ENCODE results near the gene HSPA1B.
"Not testable (repeated sequence)": the region's sequence is repeated elsewhere in the genome, so short reads cannot be mapped to it uniquely, and the experiment has no call there.

HSPA1B gene

DNA sequence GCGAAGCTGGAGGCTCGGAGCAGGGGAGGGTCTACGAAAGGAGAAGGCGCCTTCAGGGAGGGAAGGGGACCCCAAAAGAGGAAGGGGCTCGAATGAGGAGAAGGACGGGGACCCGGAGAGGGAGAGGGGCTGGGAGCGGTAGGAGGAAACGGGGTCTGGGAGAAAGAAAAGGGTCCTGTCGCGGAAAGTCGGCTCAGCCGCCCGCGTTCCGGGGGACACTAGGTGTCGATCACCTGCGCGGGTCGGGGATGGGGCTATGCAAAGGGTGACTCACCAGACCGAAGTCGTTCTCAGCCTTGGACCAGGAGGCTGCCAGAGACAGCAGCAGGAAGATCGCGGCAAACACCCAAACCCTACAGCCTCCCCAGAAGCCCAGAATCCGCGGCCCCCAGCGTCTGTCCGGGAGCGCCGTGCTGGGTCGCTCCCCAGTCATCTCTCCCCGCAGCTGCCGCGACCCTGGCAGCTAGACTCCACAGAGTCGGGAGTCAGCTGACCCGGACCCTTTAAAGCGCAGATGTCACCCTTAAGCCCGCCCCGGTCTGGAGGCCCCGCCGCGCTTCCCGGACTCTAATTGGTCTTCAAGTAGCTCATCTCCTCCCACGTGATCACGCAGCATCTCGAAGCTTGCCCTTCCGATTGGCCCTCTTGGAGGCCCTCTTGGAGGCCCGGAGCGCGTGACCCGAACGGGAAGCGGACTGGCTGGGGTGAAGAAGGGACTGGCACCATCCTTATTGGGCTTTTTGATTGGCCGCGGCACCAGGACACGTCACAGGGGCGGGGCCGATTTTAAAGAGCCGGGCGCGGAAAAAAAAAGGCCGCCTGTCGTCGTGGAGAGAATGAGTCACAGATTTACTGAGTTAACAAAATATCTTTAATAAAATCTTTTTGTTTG lies 35.1 kb downstream of the HSPA1B start, which contains the start of gene NEU1:
TSS of gene NEU1 (minus strand) at position 478 of the 892 bp plus-strand sequence. CDS start at position 433, 45 bp downstream.
- peak within 1 kb of the TSS; percentile 90 for H3K27ac ChIP-seq
- TF ChIP-seq CTCF (IDR thresholded peaks at IDR 0.05) = no peak
- no peak for TF ChIP-seq ZFX (IDR thresholded peaks at IDR 0.05; ENCODE audit: borderline replicate concordance)

DNA sequence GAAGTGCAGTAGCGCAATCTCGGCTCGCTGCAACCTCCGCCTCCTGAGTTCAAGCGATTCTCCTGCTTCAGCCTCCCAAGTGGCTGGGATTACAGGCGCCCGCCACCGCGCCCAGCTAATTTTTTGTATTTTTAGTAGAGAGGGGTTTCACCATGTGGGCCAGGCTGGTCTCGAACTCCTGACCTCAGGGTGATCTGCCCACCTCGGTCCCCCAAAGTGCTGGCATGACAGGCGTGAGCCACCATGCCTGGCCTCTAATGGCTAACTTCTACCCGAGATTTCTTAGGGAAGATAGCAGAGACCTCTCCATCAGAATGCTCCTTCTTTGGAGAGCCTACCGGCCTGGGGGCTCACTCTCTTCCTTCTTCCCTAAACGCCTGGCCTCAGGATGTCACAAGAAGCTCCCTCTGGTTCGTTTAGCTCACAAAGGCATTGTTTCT lies 36.6 kb downstream of the HSPA1B start:
- TF ChIP-seq CTCF (IDR thresholded peaks at IDR 0.05) = peak; percentile 19; the same call in 1 of the 2 replicates
- H3K27ac ChIP-seq = peak overlapping the region; percentile 90

- peak overlapping the region; percentile 90 for H3K27ac ChIP-seq
- TF ChIP-seq ZFX (IDR thresholded peaks at IDR 0.05; ENCODE audit: borderline replicate concordance) (no peak), CTCF (IDR thresholded peaks at IDR 0.05) (no peak)
Observed at GRCh38 chr6:31864818-31865204, 37.3 kb downstream of the HSPA1B start.

- H3K27ac ChIP-seq = peak overlapping the region; percentile 90; the same call in 1 of the 2 replicates
- no peak for TF ChIP-seq ZFX (IDR thresholded peaks at IDR 0.05; ENCODE audit: borderline replicate concordance)
- no peak for TF ChIP-seq CTCF (IDR thresholded peaks at IDR 0.05)
Observed at GRCh38 chr6:31865205-31866118, 37.9 kb downstream of the HSPA1B start.

DNA sequence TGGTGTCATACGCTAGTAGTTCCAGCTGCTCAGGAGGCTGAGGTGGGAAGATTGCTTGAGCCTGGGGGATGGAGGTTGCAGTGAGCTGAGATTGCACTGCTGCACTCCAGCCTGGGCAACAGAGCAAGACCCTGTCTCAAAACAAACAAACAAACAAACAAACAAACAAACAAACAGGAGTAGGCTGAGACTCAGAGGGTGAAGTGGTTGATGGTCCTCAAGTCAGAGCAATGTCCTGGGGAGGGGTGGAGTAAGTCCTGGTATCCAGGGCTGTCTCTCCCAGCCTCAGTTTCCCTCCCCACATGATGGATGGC lies 41.1 kb downstream of the HSPA1B start:
- not testable (repeated sequence) for H3K27ac ChIP-seq

GRCh38 chr6:31869343-31869742 lies 41.8 kb downstream of the HSPA1B start:
- no peak for TF ChIP-seq CTCF (IDR thresholded peaks at IDR 0.05)
- no peak overlapping the region for H3K27ac ChIP-seq

- no peak for TF ChIP-seq ZFX (IDR thresholded peaks at IDR 0.05; ENCODE audit: borderline replicate concordance)
- TF ChIP-seq CTCF (IDR thresholded peaks at IDR 0.05) = no peak
- H3K27ac ChIP-seq = no peak overlapping the region
Observed at GRCh38 chr6:31870385-31870921, 42.9 kb downstream of the HSPA1B start.

All from 22Rv1 (cell line).